ENCODE results near the gene FNBP1.

- TF ChIP-seq POLR2A (IDR thresholded peaks at IDR 0.05), result no peak
- TF ChIP-seq CTCF (IDR thresholded peaks at IDR 0.05), result no peak
Measured at GRCh38 chr9:130064621-130065020, 21.6 kb upstream of the FNBP1 start.
